Activated CD8-positive, alpha-beta T cell treated with anti-CD3 and anti-CD28 coated beads, Interleukin-2, amount 10 ng/mL, durations not matched to agents 7 days and 5 days (primary cell): ENCODE results near the gene S100A14. TPM values are rescaled to one million over a fixed set of nuclear protein-coding genes. Genes with fewer than 3 reads are reported as not detected.
"Not testable (repeated sequence)": the region's sequence is repeated elsewhere in the genome, so short reads cannot be mapped to it uniquely, and the experiment has no call there.

ENCODE experiments used
- ATAC-seq: fragments of 150-1000 bp; cut with Tn5 transposase; one replicate; pipeline ENCODE4 v1.10.0; 2021; ENCODE audit warnings: moderate library complexity
- CTCF ChIA-PET: fragments of 350-600 bp; sonication (Branson Sonifier 250); formaldehyde crosslinking; loops from one replicate; lab custom pipeline; 2021; ENCODE audit warnings: antibody characterized with exemption; lab: Charles Lee
- POLR2A ChIA-PET: fragments of 350-600 bp; sonication (Branson Sonifier 250); formaldehyde crosslinking; loops from one replicate; lab custom pipeline; 2021; ENCODE audit warnings: antibody characterized with exemption; lab: Charles Lee
- DNase-seq: peaks from one replicate; pipeline ENCODE4 v3.0.0-alpha.2; 2020
- H3K27ac Mint-ChIP-seq: one replicate; pipeline ENCODE4 v1.8.0; 2021; ENCODE audit warnings: mild to moderate bottlenecking, mixed read lengths
- H3K27me3 Mint-ChIP-seq: one replicate; pipeline ENCODE4 v1.8.0; 2021; ENCODE audit warnings: low read depth, mixed read lengths
- H3K36me3 Mint-ChIP-seq: one replicate; pipeline ENCODE4 v1.8.0; 2021; ENCODE audit warnings: low read depth, mixed read lengths
- H3K4me1 Mint-ChIP-seq: one replicate; pipeline ENCODE4 v1.8.0; 2021; ENCODE audit warnings: low read depth, mixed read lengths
- H3K4me3 Mint-ChIP-seq: one replicate; pipeline ENCODE4 v1.8.0; 2021; ENCODE audit warnings: mild to moderate bottlenecking, mixed read lengths
- H3K9me3 Mint-ChIP-seq: one replicate; pipeline ENCODE4 v1.8.0; 2022; ENCODE audit warnings: mixed read lengths; ENCODE audit not compliant: insufficient read depth
- total RNA-seq, 2 experiments: library from RNA; stranded (reverse); gene quantifications; one replicate each; pipeline ENCODE4 v1.2.3, GENCODE V29; 2021

S100A14 gene
- total RNA-seq, 2 experiments from 2014 or later, result not detected

GRCh38 chr1:153588033-153588432 lies 28.1 kb downstream of the S100A14 start:
- DNase-seq, ATAC-seq, H3K36me3 Mint-ChIP-seq, H3K27ac Mint-ChIP-seq, H3K9me3 Mint-ChIP-seq, H3K4me3 Mint-ChIP-seq, H3K4me1 Mint-ChIP-seq: not testable (repeated sequence)
- ChIA-PET CTCF (interaction anchor here (0.5 kb wide), 1 partner anchor 1147 kb away, joined by 3 read pairs; no protein-coding TSS in a partner anchor), POLR2A (interaction anchor here (0.8 kb wide), 1 partner anchor 56 kb away, joined by 3 read pairs; no protein-coding TSS in a partner anchor)
- peaks cover 15% of the 10 kb centered on the region for H3K27me3 Mint-ChIP-seq

- DNase-seq, result no peak
- no peaks in the 10 kb centered on the region for H3K9me3 Mint-ChIP-seq
- H3K27ac Mint-ChIP-seq, result no peak overlapping the region
- H3K4me3 Mint-ChIP-seq, result no peak overlapping the region
- H3K4me1 Mint-ChIP-seq, result no peaks in the 10 kb centered on the region
- H3K27me3 Mint-ChIP-seq, result peaks cover 15% of the 10 kb centered on the region
- no peaks in the 10 kb centered on the region for H3K36me3 Mint-ChIP-seq
- POLR2A ChIA-PET, result no interaction called here
- CTCF ChIA-PET, result no interaction called here
- ATAC-seq, result no peak
Measured at GRCh38 chr1:153587314-153587713, 28.8 kb downstream of the S100A14 start.

GRCh38 chr1:153586347-153586746 lies 29.8 kb downstream of the S100A14 start:
- Mint-ChIP-seq H3K27ac (no peak overlapping the region), H3K9me3 (no peaks in the 10 kb centered on the region), H3K4me1 (no peaks in the 10 kb centered on the region), H3K36me3 (no peaks in the 10 kb centered on the region), H3K4me3 (no peak overlapping the region), H3K27me3 (peaks cover 15% of the 10 kb centered on the region)
- ATAC-seq (no peak), DNase-seq (no peak)
- ChIA-PET CTCF (interaction anchor here (1.1 to 1.5 kb wide), 2 partner anchors 14 to 19 kb away, joined by 3 read pairs; no protein-coding TSS in a partner anchor), POLR2A (no interaction called here)

GRCh38 chr1:153585006-153585405 lies 31.1 kb downstream of the S100A14 start:
- H3K9me3 Mint-ChIP-seq, result no peaks in the 10 kb centered on the region
- H3K27me3 Mint-ChIP-seq, result peaks cover 15% of the 10 kb centered on the region
- ATAC-seq (no peak), DNase-seq (no peak)
- H3K4me1 Mint-ChIP-seq, result no peaks in the 10 kb centered on the region
- CTCF ChIA-PET, result interaction anchor here (0.7 to 1.6 kb wide), 3 partner anchors 12 to 91 kb away, joined by 3 to 5 read pairs (median 4); no protein-coding TSS in a partner anchor
- H3K4me3 Mint-ChIP-seq, result no peak overlapping the region
- H3K27ac Mint-ChIP-seq, result no peak overlapping the region
- POLR2A ChIA-PET, result no interaction called here
- H3K36me3 Mint-ChIP-seq, result no peaks in the 10 kb centered on the region

- Mint-ChIP-seq H3K4me3 (no peak overlapping the region), H3K27me3 (peaks cover 19% of the 10 kb centered on the region), H3K9me3 (no peaks in the 10 kb centered on the region), H3K4me1 (no peaks in the 10 kb centered on the region), H3K27ac (no peak overlapping the region), H3K36me3 (no peaks in the 10 kb centered on the region)
- no peak for DNase-seq
- CTCF ChIA-PET, result interaction anchor here (1.6 kb wide), 1 partner anchor 11 kb away, joined by 5 read pairs; no protein-coding TSS in a partner anchor
- ATAC-seq, result no peak
- POLR2A ChIA-PET, result no interaction called here
Measured at GRCh38 chr1:153583976-153584375, 32.1 kb downstream of the S100A14 start.

- H3K4me3 Mint-ChIP-seq, H3K36me3 Mint-ChIP-seq, ATAC-seq, DNase-seq, POLR2A ChIA-PET, H3K27ac Mint-ChIP-seq, H3K4me1 Mint-ChIP-seq, H3K9me3 Mint-ChIP-seq: not testable (repeated sequence)
- CTCF ChIA-PET, result interaction anchor here (1.6 kb wide), 1 partner anchor 11 kb away, joined by 5 read pairs; no protein-coding TSS in a partner anchor
- H3K27me3 Mint-ChIP-seq, result peaks cover 24% of the 10 kb centered on the region
Measured at GRCh38 chr1:153583514-153583913, 32.6 kb downstream of the S100A14 start.

GRCh38 chr1:153582836-153583235 lies 33.3 kb downstream of the S100A14 start:
- H3K27me3 Mint-ChIP-seq, result peaks cover 31% of the 10 kb centered on the region
- ATAC-seq, DNase-seq, CTCF ChIA-PET, H3K4me1 Mint-ChIP-seq, H3K27ac Mint-ChIP-seq, H3K36me3 Mint-ChIP-seq, H3K4me3 Mint-ChIP-seq, H3K9me3 Mint-ChIP-seq, POLR2A ChIA-PET: not testable (repeated sequence)

GRCh38 chr1:153578936-153579335 lies 37.2 kb downstream of the S100A14 start:
- Mint-ChIP-seq H3K4me1 (peaks cover 2% of the 10 kb centered on the region), H3K4me3 (no peak overlapping the region), H3K27me3 (peaks cover 24% of the 10 kb centered on the region), H3K36me3 (no peaks in the 10 kb centered on the region), H3K27ac (no peak overlapping the region), H3K9me3 (no peaks in the 10 kb centered on the region)
- ChIA-PET POLR2A (interaction anchor here (2.0 kb wide), 1 partner anchor 47 kb away, joined by 4 read pairs; no protein-coding TSS in a partner anchor), CTCF (no interaction called here)
- DNase-seq (no peak), ATAC-seq (no peak)

- H3K4me1 Mint-ChIP-seq, result peaks cover 2% of the 10 kb centered on the region
- no peak overlapping the region for H3K4me3 Mint-ChIP-seq
- H3K27ac Mint-ChIP-seq, result no peak overlapping the region
- ATAC-seq (no peak), DNase-seq (no peak)
- H3K36me3 Mint-ChIP-seq, result no peaks in the 10 kb centered on the region
- peaks cover 24% of the 10 kb centered on the region for H3K27me3 Mint-ChIP-seq
- ChIA-PET CTCF (interaction anchor here (1.7 to 1.8 kb wide), 2 partner anchors 46 to 68 kb away, joined by 6 to 11 read pairs; no protein-coding TSS in a partner anchor), POLR2A (interaction anchor here (2.0 kb wide), 1 partner anchor 47 kb away, joined by 4 read pairs; no protein-coding TSS in a partner anchor)
- no peaks in the 10 kb centered on the region for H3K9me3 Mint-ChIP-seq
Measured at GRCh38 chr1:153578490-153578889, 37.6 kb downstream of the S100A14 start.

- CTCF ChIA-PET, result interaction anchor here (0.8 to 1.8 kb wide), 6 partner anchors 10 to 82 kb away, joined by 3 to 11 read pairs (median 5); no protein-coding TSS in a partner anchor
- peaks cover 9% of the 10 kb centered on the region for H3K4me1 Mint-ChIP-seq
- POLR2A ChIA-PET, result interaction anchor here (1.0 to 2.0 kb wide), 3 partner anchors 21 to 46 kb away, joined by 3 to 4 read pairs (median 3); no protein-coding TSS in a partner anchor
- peaks cover 24% of the 10 kb centered on the region for H3K27me3 Mint-ChIP-seq
- H3K36me3 Mint-ChIP-seq, result no peaks in the 10 kb centered on the region
- ATAC-seq (no peak), DNase-seq (no peak)
- no peak overlapping the region for H3K4me3 Mint-ChIP-seq
- H3K27ac Mint-ChIP-seq, result no peak overlapping the region
- H3K9me3 Mint-ChIP-seq, result no peaks in the 10 kb centered on the region
Measured at GRCh38 chr1:153577624-153578051, 38.5 kb downstream of the S100A14 start.

- ChIA-PET CTCF (interaction anchor here (0.8 to 1.8 kb wide), 6 partner anchors 9 to 81 kb away, joined by 3 to 11 read pairs (median 5); no protein-coding TSS in a partner anchor), POLR2A (interaction anchor here (1.0 to 2.0 kb wide), 3 partner anchors 21 to 45 kb away, joined by 3 to 4 read pairs (median 3); no protein-coding TSS in a partner anchor)
- Mint-ChIP-seq H3K9me3 (no peaks in the 10 kb centered on the region), H3K4me1 (peaks cover 13% of the 10 kb centered on the region), H3K27ac (no peak overlapping the region), H3K4me3 (no peak overlapping the region), H3K27me3 (peaks cover 24% of the 10 kb centered on the region), H3K36me3 (no peaks in the 10 kb centered on the region)
- ATAC-seq, result no peak
- no peak for DNase-seq
Measured at GRCh38 chr1:153577138-153577537, 39.0 kb downstream of the S100A14 start.

- not testable (repeated sequence) for DNase-seq, H3K9me3 Mint-ChIP-seq, H3K4me3 Mint-ChIP-seq, H3K27ac Mint-ChIP-seq, ATAC-seq, H3K36me3 Mint-ChIP-seq
- CTCF ChIA-PET, result interaction anchor here (1.1 kb wide), 1 partner anchor 42 kb away, joined by 3 read pairs; no protein-coding TSS in a partner anchor
- POLR2A ChIA-PET, result interaction anchor here (1.0 kb wide), 1 partner anchor 40 kb away, joined by 4 read pairs; no protein-coding TSS in a partner anchor
- Mint-ChIP-seq H3K4me1 (peaks cover 18% of the 10 kb centered on the region), H3K27me3 (peaks cover 30% of the 10 kb centered on the region)
Measured at GRCh38 chr1:153575497-153575896, 40.6 kb downstream of the S100A14 start.
